Forelimb muscle (tissue), 1 donor: ENCODE results near the gene CCL2. TPM values are rescaled to one million over a fixed set of nuclear protein-coding genes. Genes with fewer than 3 reads are reported as not detected.

Experiments used
- polyA plus RNA-seq: library from polyadenylated mRNA; unstranded; fragments of 120-200 nt; gene quantifications from one replicate; pipeline ENCODE4 v1.2.1, GENCODE V29; 2013; ENCODE audit not compliant: insufficient read length

Gene CCL2
- polyA plus RNA-seq, 1 donor: 51.6 TPM

Other genes starting within 250 kb of the CCL2 start
- not detected for gene CCL7, start 14.9 kb downstream of the CCL2 start, polyA plus RNA-seq
- not detected for gene CCL11, start 30.5 kb downstream of the CCL2 start, polyA plus RNA-seq
- gene CCL8, start 64.2 kb downstream of the CCL2 start, polyA plus RNA-seq: 0.68 TPM
- 1.6 TPM for gene CCL13, start 101.2 kb downstream of the CCL2 start, polyA plus RNA-seq
- not detected for gene CCL1, start 107.9 kb downstream of the CCL2 start, polyA plus RNA-seq